ENCODE data around the gene DBT. TPM values are rescaled to one million over a fixed set of nuclear protein-coding genes. Genes with fewer than 3 reads are reported as not detected.

Gene DBT
- total RNA-seq, 1 experiment from 2014 or later = 20.3 TPM

DNA sequence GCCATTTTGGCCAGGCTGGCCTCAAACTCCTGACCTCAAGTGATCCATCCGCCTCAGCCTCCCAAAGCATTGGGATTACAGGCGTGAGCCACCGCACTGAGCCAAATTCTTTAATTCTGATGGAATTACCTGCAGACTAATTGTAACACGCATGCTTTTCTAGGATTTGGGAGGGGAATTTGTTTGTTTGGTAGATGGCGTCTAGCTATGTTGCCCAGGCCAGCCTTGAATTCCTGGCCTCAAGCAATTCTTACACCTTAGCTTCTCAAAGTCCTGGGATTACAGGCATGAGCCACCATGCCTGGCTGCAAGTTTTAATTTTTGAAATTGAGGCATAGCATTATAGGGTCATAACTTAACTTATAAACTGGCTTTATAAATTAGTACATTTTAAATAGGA is 35.0 kb upstream of the DBT start:
- no peaks in the 10 kb centered on the region for H3K27me3 Mint-ChIP-seq (ENCODE audit: low read depth)
- H3K4me3 Mint-ChIP-seq = no peak overlapping the region
- no peak overlapping the region for H4K5ac ChIP-seq (ENCODE audit: insufficient read length, low read depth, low read length)
- H3K4me1 ChIP-seq (ENCODE audit: insufficient read depth, low read length) = no peaks in the 10 kb centered on the region
- H3K18ac ChIP-seq (ENCODE audit: insufficient read length, low read depth, low read length) = no peak overlapping the region
- no peaks in the 10 kb centered on the region for H3K23me2 ChIP-seq (ENCODE audit: insufficient read length, low read depth, low read length, poor library complexity, severe bottlenecking)
- no peak overlapping the region for H2BK12ac ChIP-seq (ENCODE audit: insufficient read length, low read depth, low read length)
- no peak overlapping the region for H2BK15ac ChIP-seq (ENCODE audit: low read depth, low read length)
- no peaks in the 10 kb centered on the region for H3K9me3 ChIP-seq (ENCODE audit: control insufficient read depth, low read depth, low read length)
- no peaks in the 10 kb centered on the region for H3K79me2 ChIP-seq (ENCODE audit: insufficient read depth, low read length)
- no peak overlapping the region for H3K27ac ChIP-seq (ENCODE audit: insufficient read length, low read depth, low read length)
- H3K4me1 Mint-ChIP-seq = no peaks in the 10 kb centered on the region
- H3K79me1 ChIP-seq (ENCODE audit: insufficient read depth, low read depth, low read length, poor library complexity, severe bottlenecking) = no peaks in the 10 kb centered on the region
- no peak overlapping the region for H2BK120ac ChIP-seq (ENCODE audit: low read depth, low read length, poor library complexity, severe bottlenecking)
- no peak overlapping the region for H2AFZ ChIP-seq (ENCODE audit: low read length)
- no peak overlapping the region for H2BK20ac ChIP-seq (ENCODE audit: low read depth, low read length, poor library complexity, severe bottlenecking)
- no peak overlapping the region for H3K56ac ChIP-seq (ENCODE audit: insufficient read length, low read depth, low read length)
- no peak overlapping the region for H3K4ac ChIP-seq (ENCODE audit: low read depth, low read length)
- DNase-seq = no peak
- peaks cover 26 to 58% (median 56%) of the 10 kb centered on the region in 3 experiments for H3K36me3 Mint-ChIP-seq (ENCODE audit: insufficient read depth in 1 of 3, low read depth in 3 of 3)
- H3K27ac Mint-ChIP-seq = no peak overlapping the region
- H3K9ac ChIP-seq (ENCODE audit: extremely low read depth, insufficient read length, low read length) = no peak overlapping the region
- no peak overlapping the region for H3T11ph ChIP-seq (ENCODE audit: low read length)
- H4K8ac ChIP-seq (replicated peaks; ENCODE audit: insufficient read length, low read depth, low read length) = no peak overlapping the region
- H2BK5ac ChIP-seq (ENCODE audit: insufficient read length, low read length) = no peak overlapping the region
- H4K91ac ChIP-seq (ENCODE audit: insufficient read length, low read depth, low read length) = no peak overlapping the region
- no peaks in the 10 kb centered on the region for H4K20me1 ChIP-seq (ENCODE audit: control insufficient read depth, insufficient read depth, insufficient read length)
- H3K27me3 ChIP-seq (ENCODE audit: insufficient read depth, low read length) = no peaks in the 10 kb centered on the region
- H3K4me2 ChIP-seq (ENCODE audit: insufficient read depth, insufficient read length, low read length) = no peak overlapping the region
- no CpG with 5 or more reads among the region's 5 CpGs for WGBS (ENCODE audit: extremely low coverage, insufficient read length, low lambda C conversion rate)
- H3K9me3 Mint-ChIP-seq = no peaks in the 10 kb centered on the region
- H3K23ac ChIP-seq (ENCODE audit: insufficient read length, low read depth, low read length) = no peak overlapping the region
- TF ChIP-seq, protein P1, sequence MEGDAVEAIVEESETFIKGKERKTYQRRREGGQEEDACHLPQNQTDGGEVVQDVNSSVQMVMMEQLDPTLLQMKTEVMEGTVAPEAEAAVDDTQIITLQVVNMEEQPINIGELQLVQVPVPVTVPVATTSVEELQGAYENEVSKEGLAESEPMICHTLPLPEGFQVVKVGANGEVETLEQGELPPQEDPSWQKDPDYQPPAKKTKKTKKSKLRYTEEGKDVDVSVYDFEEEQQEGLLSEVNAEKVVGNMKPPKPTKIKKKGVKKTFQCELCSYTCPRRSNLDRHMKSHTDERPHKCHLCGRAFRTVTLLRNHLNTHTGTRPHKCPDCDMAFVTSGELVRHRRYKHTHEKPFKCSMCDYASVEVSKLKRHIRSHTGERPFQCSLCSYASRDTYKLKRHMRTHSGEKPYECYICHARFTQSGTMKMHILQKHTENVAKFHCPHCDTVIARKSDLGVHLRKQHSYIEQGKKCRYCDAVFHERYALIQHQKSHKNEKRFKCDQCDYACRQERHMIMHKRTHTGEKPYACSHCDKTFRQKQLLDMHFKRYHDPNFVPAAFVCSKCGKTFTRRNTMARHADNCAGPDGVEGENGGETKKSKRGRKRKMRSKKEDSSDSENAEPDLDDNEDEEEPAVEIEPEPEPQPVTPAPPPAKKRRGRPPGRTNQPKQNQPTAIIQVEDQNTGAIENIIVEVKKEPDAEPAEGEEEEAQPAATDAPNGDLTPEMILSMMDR (conservative IDR thresholded peaks at IDR 0.05) = no peak
- no peak overlapping the region for H3K14ac ChIP-seq (ENCODE audit: insufficient read depth, low read length)
- no peak overlapping the region for H2AK5ac ChIP-seq (ENCODE audit: insufficient read length, low read length)

All from H9 (cell line).